ENCODE measurements around the gene CERS6. TPM values are rescaled to one million over a fixed set of nuclear protein-coding genes. Genes with fewer than 3 reads are reported as not detected.

Gene CERS6
- total RNA-seq, 1 donor from 2014 or later, result 27.7 TPM

- H3K27ac ChIP-seq, result no peak overlapping the region
- no peak for DNase-seq (ENCODE audit: extremely low spot score in 2 of 2)
- intact Hi-C loops (cut with DNase I), result no loop called here
- no peaks in the 10 kb centered on the region for H3K36me3 ChIP-seq
- no peaks in the 10 kb centered on the region for H3K27me3 ChIP-seq
- no peaks in the 10 kb centered on the region for H3K9me3 ChIP-seq
- peaks cover 22% of the 10 kb centered on the region for H3K4me1 ChIP-seq
- no peak overlapping the region for H3K4me3 ChIP-seq
- no peak for TF ChIP-seq POLR2A (IDR thresholded peaks at IDR 0.05)
- TF ChIP-seq, protein P1, sequence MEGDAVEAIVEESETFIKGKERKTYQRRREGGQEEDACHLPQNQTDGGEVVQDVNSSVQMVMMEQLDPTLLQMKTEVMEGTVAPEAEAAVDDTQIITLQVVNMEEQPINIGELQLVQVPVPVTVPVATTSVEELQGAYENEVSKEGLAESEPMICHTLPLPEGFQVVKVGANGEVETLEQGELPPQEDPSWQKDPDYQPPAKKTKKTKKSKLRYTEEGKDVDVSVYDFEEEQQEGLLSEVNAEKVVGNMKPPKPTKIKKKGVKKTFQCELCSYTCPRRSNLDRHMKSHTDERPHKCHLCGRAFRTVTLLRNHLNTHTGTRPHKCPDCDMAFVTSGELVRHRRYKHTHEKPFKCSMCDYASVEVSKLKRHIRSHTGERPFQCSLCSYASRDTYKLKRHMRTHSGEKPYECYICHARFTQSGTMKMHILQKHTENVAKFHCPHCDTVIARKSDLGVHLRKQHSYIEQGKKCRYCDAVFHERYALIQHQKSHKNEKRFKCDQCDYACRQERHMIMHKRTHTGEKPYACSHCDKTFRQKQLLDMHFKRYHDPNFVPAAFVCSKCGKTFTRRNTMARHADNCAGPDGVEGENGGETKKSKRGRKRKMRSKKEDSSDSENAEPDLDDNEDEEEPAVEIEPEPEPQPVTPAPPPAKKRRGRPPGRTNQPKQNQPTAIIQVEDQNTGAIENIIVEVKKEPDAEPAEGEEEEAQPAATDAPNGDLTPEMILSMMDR (IDR thresholded peaks at IDR 0.05), result no peak
- TF ChIP-seq POLR2AphosphoS5 (IDR thresholded peaks at IDR 0.05; ENCODE audit: insufficient read depth in 1 of 2, low read depth in 1 of 2), result no peak
Observed at GRCh38 chr2:168566974-168567665, 111.0 kb downstream of the CERS6 start.

GRCh38 chr2:168567836-168568235 is 111.8 kb downstream of the CERS6 start:
- intact Hi-C loops (cut with DNase I), result no loop called here
- Histone ChIP-seq H3K36me3 (no peaks in the 10 kb centered on the region), H3K9me3 (no peaks in the 10 kb centered on the region), H3K27ac (no peak overlapping the region), H3K4me3 (no peak overlapping the region), H3K4me1 (peaks cover 22% of the 10 kb centered on the region), H3K27me3 (no peaks in the 10 kb centered on the region)
- TF ChIP-seq, protein P1 (IDR thresholded peaks at IDR 0.05), result no peak
- no peak for TF ChIP-seq POLR2AphosphoS5 (IDR thresholded peaks at IDR 0.05; ENCODE audit: insufficient read depth in 1 of 2, low read depth in 1 of 2)
- no peak for TF ChIP-seq POLR2A (IDR thresholded peaks at IDR 0.05)
- DNase-seq (ENCODE audit: extremely low spot score in 2 of 2), result no peak

DNA sequence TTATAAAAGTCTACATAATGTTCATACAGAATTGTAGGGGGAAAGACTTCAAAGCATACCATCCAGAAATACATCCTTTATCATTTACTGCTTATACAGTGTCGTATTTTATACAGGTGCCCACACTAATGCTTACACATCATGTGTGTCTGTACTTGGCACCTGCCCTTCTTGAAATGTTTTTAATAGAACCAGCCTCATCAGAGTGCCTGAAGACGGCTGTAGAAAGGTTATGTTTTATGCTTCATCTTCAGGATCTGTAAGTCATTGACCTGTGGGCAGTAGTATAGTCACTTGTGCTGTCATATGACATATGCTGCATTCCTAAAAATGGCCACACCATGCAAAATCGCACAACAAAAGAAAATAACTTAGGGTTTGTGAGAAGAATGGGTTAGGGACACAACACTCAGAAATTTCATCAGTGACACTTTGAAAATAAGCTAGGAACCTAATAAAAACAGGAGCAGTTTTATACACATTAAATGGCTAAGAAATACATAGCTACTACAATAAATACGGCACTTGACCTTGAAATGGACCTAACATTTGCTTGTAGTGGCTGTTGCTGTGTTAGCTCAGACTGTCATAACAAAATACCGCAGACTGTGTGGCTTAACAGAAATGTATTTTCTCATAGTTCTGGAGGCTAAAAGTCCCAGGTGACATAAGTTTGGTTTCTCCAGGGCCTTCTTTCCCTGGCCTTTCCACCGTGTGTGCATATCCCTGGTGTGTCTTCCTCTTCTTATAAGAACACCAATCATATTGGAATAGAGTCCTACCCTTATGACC is 112.6 kb downstream of the CERS6 start:
- intact Hi-C loops (cut with DNase I), result no loop called here
- TF ChIP-seq POLR2A (IDR thresholded peaks at IDR 0.05) (no peak), POLR2AphosphoS5 (IDR thresholded peaks at IDR 0.05; ENCODE audit: insufficient read depth in 1 of 2, low read depth in 1 of 2) (no peak)
- TF ChIP-seq, protein P1 (IDR thresholded peaks at IDR 0.05), result no peak
- DNase-seq (ENCODE audit: extremely low spot score in 2 of 2), result no peak
- H3K4me3 ChIP-seq, result no peak overlapping the region
- H3K9me3 ChIP-seq, result no peaks in the 10 kb centered on the region
- H3K4me1 ChIP-seq, result peaks cover 22% of the 10 kb centered on the region
- no peak overlapping the region for H3K27ac ChIP-seq
- H3K27me3 ChIP-seq, result no peaks in the 10 kb centered on the region
- H3K36me3 ChIP-seq, result no peaks in the 10 kb centered on the region

- TF ChIP-seq POLR2A (IDR thresholded peaks at IDR 0.05) (no peak), POLR2AphosphoS5 (IDR thresholded peaks at IDR 0.05; ENCODE audit: insufficient read depth in 1 of 2, low read depth in 1 of 2) (no peak)
- TF ChIP-seq, protein P1 (IDR thresholded peaks at IDR 0.05), result no peak
- intact Hi-C loops (cut with DNase I), result no loop called here
- H3K27me3 ChIP-seq, result no peaks in the 10 kb centered on the region
- H3K36me3 ChIP-seq, result no peaks in the 10 kb centered on the region
- peaks cover 17% of the 10 kb centered on the region for H3K4me1 ChIP-seq
- H3K27ac ChIP-seq, result no peak overlapping the region
- H3K9me3 ChIP-seq, result no peaks in the 10 kb centered on the region
- H3K4me3 ChIP-seq, result no peak overlapping the region
- DNase-seq (ENCODE audit: extremely low spot score in 2 of 2), result no peak
Observed at GRCh38 chr2:168571061-168571460, 115.0 kb downstream of the CERS6 start.
